Measurements from ENCODE around the gene UBAP1L.
"Not testable (repeated sequence)": the region's sequence is repeated elsewhere in the genome, so short reads cannot be mapped to it uniquely, and the experiment has no call there.

Gene UBAP1L

DNA sequence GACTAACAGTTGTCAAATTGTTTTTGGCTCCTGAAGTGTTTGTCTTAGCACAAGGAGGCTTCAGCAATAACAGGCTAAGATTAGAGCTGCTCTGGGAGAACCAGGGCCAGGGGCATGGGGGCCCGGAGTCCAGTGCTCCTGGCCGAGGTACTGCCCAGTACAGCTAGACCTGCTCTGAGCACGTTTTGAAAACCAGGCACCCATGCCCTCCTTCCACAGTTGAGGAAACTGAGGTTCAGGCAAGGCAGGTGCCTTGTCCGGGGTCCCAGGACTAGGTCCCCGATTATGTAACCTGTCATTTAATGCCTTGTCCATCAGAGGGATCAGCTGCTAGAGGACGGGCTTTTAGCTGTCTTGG lies 19.3 kb downstream of the UBAP1L start:
- in situ Hi-C loops (cut with HindIII; ENCODE audit: low pct_unique_long_range_greater_than_20kb, low sequenced_read_pairs), result no loop called here
- DNase-seq (ENCODE audit: low read depth in 1 of 2, low spot score in 1 of 2), result no peak
- no peak for TF ChIP-seq JUND (IDR thresholded peaks at IDR 0.05; ENCODE audit: low read depth)

DNA sequence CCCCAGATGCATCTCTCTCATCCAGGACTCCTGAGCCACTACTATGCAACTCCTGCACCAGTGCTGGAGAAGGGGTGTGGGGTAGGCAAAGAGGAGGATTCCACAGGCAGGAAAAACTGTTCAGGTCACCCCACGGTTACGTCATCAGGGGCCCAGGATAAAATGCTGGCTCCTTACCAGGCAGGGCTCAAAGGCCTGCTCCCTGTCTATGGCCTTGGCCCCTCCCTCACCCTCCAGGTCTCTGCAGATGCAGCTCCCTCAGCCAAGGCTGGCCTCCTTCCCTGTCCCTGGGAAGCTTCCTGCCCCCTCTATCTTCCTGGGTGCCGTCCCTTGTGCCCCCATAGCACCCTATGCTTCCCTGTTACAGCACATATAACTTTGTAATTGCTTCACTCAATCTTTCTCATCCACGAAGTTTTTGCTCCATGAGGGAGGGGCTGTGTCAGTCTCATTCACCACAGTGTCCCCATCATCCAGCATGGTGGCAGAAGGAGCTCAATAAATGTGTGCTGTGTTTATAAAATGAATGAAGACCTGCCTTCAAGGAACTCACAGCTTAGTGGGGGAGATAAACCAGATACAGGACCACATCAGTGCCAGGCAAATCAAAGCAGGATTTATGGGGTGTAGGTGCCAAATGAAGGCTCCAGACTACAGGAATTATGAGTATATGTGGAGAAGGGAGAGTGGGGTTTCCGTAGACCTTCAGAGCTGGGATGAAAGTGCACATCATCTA lies 19.8 kb downstream of the UBAP1L start:
- DNase-seq (ENCODE audit: low read depth in 1 of 2, low spot score in 1 of 2), result no peak
- no peak for TF ChIP-seq JUND (IDR thresholded peaks at IDR 0.05; ENCODE audit: low read depth)
- in situ Hi-C loops (cut with HindIII; ENCODE audit: low pct_unique_long_range_greater_than_20kb, low sequenced_read_pairs), result no loop called here

DNA sequence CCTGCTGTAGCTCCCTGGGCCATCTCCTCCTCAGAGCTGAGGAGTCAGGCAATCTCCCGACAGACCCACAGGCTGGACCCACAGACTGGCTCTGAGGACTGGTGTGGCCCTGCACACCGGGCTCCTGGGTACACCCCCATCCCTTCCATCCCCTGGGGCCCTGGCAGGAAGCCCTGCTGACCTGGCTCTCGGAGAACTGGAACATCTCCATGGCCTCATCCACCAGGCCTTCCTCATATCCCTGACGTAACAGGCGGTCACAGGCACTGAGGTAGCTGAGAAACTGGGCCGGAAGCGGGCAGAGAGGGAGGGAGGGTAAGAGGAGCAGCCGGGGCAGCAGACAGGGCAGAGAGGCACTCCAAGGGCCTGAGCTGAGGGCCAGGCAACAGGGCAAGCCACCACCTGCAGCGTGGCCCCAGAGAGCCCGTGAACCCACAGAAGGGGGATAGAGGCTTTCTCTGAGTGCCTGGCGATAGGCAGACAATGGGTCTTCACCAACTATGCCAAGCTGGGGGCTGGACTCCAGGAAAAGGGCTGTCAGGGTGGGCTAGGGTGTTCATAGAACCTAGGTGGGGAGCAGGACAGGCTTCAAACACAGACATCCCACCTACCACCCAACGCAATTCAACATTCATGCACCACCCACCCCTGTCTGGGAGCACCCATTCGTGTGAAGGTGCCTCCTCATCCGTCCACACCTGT lies 20.6 kb downstream of the UBAP1L start:
- in situ Hi-C loops (cut with HindIII; ENCODE audit: low pct_unique_long_range_greater_than_20kb, low sequenced_read_pairs), result no loop called here
- no peak for DNase-seq (ENCODE audit: low read depth in 1 of 2, low spot score in 1 of 2)

DNA sequence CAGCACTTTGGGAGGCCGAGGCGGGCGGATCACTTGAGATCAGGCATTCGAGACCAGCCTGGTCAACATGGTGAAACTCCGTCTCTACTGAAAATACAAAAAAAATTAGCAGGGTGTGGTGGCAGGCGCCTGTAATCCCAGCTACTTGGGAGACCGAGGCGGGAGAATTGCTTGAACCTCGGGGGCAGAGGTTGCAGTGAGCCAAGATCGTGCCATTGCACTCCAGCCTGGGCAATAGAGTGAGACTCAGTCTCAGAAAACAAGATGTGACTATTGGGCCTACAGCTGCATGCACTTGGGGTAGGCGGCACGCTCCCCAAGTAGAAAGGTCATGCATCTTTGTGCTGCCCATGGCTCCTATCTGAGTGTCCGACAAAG lies 21.2 kb downstream of the UBAP1L start:
- in situ Hi-C loops (cut with HindIII; ENCODE audit: low pct_unique_long_range_greater_than_20kb, low sequenced_read_pairs); DNase-seq (ENCODE audit: low read depth in 1 of 2, low spot score in 1 of 2): not testable (repeated sequence)

More for the DNA sequence above, 20.6 kb downstream of the UBAP1L start:
- no peak for TF ChIP-seq JUND (IDR thresholded peaks at IDR 0.05; ENCODE audit: low read depth)

DNA sequence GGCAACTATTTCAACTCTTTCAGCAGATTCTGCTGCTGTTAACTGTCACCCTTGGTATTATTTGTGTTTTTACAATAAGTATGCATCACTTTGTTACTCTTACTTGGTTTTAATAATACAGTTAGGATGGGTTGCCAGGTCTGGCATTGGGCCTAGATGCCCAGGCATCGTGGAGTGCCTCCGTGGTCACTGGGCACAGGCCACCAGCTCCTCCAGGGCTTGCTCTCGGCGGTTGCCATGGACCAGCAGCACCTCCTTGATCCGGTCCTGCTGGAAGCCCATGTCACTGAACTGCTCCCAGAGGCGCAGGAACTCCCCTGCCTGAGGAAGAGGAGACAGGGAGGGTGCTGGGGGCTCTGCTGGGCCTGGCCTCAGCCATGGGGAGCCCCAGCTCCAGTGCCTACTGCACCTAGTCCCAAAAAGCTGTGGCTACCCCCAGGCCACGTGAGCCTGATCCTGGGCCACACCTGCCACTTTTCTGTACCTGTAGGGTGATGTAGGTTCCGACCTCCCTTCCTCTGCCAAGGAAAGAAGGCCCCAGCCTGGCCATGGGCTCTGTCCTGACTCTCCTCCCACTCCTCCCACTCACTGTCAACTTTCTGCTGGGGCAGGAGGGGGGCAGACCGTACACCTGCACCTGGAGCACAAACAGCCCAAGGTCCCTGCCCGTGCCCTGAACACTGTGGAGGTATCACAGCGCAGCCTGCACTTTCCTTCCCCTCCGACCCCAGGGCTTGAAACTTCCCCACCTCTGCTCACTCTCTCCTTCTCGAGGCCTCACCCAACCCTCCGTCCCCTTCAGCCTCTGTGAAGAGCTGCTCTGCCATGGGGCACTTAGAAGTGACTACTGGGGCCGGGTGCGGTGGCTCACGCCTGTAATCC lies 21.8 kb downstream of the UBAP1L start:
- TF ChIP-seq JUND (IDR thresholded peaks at IDR 0.05; ENCODE audit: low read depth), result no peak
- in situ Hi-C loops (cut with HindIII; ENCODE audit: low pct_unique_long_range_greater_than_20kb, low sequenced_read_pairs), result no loop called here
- DNase-seq (ENCODE audit: low read depth in 1 of 2, low spot score in 1 of 2), result no peak

DNA sequence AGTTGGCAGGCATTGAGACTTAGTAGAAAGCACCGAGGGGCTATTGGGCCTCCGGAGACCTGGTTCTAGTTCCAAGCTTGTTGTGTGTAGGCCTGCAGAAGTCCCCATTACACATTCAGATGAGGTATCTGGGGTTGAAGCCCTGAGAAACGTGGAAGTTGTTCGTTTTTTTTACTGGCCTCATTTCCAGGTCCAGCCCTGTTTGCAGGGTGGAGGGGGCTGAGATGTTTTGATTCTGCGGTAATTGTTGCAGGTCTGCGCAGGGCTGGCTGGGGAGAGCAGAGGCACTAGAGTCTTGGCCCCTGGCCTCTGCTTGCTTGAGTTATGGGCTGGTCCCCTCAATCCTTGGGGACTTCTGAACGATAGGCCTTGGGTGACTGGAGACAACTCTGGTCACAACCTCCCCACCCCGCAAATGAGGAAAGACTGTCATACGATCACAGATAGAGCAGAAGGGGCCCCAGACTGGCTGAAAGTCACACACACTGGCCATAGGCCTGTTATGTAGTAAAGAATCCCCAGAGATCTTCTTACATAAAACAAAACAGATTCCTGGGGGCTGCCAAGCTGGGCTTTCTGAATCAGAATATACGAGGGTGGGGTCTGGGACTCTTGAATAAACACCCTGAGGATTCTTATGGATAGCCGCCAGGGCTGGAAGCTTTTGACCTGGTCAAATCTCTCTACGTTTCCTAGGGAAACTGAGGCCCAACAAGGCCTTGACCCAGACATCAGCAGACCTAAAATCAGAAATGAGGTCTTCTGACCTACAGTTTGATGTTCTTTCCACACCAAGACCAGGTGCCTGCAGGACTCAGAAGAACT lies 22.8 kb downstream of the UBAP1L start:
- DNase-seq (ENCODE audit: low read depth in 1 of 2, low spot score in 1 of 2), result no peak
- no peak for TF ChIP-seq JUND (IDR thresholded peaks at IDR 0.05; ENCODE audit: low read depth)
- in situ Hi-C loops (cut with HindIII; ENCODE audit: low pct_unique_long_range_greater_than_20kb, low sequenced_read_pairs), result no loop called here

DNA sequence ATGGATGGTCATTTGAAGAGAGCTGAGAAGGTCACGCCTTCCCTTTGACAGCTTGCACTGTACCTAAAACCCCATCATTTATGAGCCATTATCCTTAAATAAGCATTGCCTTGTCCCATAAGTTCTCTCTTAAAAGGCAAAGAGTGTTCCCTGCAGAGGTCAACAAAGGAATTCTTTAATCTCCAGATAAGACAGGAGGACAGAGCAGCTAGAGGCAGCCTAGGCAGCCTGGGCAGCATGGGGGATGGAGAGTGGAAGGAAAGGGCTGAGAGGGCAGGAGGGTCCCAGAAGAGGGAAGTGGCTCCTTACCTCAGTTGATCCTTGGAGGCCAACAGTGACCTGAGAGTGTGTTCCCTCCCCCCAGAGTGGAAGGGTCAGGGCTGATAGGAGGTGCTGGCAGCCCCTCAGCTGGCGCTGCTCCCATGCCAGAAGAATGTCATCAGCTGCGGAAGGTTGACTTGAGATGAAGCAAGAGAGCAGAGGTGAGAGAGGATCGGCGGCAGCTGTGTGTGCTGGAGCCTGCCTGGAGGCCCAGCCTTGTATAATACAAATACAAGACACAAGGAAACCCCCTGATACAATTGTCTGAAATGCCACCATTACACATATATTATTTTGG lies 25.7 kb downstream of the UBAP1L start:
- in situ Hi-C loops (cut with HindIII; ENCODE audit: low pct_unique_long_range_greater_than_20kb, low sequenced_read_pairs), result no loop called here
- no peak for TF ChIP-seq JUND (IDR thresholded peaks at IDR 0.05; ENCODE audit: low read depth)
- DNase-seq (ENCODE audit: low read depth in 1 of 2, low spot score in 1 of 2), result no peak

DNA sequence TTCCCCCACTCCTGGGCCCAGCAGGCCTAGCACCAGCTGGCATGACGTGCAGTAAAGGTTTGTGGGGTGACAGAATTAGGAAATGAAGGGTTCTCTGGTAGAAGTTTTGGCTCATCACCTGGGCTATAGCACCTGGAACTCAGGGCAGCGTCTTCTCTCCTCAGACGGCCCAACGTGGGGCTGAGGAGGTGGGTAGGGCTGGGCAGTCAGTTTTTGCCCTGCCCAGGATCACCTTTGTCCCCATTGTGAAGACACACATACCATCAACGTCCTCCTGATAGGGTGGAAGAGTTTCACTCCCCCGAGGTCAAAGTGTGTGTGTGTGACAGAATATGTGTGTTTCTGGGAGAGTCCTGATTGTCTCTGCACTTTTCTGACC lies 26.4 kb downstream of the UBAP1L start:
- in situ Hi-C loops (cut with HindIII; ENCODE audit: low pct_unique_long_range_greater_than_20kb, low sequenced_read_pairs), result no loop called here
- no peak for TF ChIP-seq JUND (IDR thresholded peaks at IDR 0.05; ENCODE audit: low read depth)
- no peak for DNase-seq (ENCODE audit: low read depth in 1 of 2, low spot score in 1 of 2)

DNA sequence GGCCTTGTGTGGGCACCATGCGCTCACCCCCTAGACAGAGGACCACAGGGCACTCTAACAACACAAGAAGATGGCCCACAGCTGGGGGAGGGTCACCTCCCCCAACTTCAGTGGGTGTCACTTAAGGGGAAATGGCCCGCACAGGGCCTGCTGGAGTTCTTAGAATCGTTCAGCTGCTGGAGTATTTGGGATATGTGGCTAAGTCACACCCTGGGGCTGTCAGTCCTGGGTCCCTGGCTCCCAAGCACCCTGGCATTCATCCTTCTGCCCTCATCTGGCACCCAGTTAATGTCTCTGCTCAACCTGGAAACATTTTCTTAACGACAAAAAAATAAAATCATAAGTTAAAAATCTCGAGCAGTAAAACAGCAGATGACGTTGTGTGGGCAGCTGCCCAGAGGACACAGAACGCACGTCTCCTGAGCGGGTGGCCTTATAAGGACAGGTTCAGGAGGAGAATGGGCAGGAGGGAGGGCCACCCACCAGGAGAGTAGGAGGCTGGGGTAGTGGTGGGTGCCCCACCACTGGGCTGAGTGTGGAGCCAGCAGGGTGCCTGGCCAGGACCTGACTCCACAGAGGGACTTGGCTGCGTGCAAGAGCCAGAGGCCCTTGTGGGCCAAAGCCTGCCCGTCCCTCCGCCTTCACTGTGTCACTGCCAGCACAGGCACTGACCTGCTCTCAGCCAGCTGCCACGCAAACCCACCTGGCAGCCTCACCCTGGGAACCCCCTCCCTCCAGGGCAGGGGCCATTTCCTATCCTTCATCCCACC lies 26.9 kb downstream of the UBAP1L start:
- DNase-seq (ENCODE audit: low read depth in 1 of 2, low spot score in 1 of 2), result no peak
- in situ Hi-C loops (cut with HindIII; ENCODE audit: low pct_unique_long_range_greater_than_20kb, low sequenced_read_pairs), result no loop called here
- TF ChIP-seq JUND (IDR thresholded peaks at IDR 0.05; ENCODE audit: low read depth), result no peak

DNA sequence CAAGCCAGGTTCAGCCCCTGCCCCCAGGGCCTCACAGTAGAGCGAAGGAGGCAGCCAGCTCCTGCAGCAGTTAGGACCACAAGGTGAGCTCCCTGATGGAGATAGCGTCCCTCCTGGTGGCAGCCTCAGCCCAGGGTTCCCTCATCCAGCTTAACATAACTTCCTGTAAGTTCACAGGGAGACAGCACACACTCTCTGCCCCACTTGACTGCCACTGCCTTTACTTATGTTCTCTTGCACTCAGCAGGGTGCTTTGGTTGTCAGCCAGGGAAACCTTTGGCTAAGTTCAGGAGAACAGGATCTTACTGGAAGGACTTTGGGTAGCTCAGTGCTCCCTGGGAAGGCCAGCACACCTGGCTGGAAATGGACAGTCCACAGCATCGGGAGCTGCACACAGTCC lies 27.6 kb downstream of the UBAP1L start:
- TF ChIP-seq JUND (IDR thresholded peaks at IDR 0.05; ENCODE audit: low read depth), result no peak
- DNase-seq (ENCODE audit: low read depth in 1 of 2, low spot score in 1 of 2), result no peak
- in situ Hi-C loops (cut with HindIII; ENCODE audit: low pct_unique_long_range_greater_than_20kb, low sequenced_read_pairs), result no loop called here

DNA sequence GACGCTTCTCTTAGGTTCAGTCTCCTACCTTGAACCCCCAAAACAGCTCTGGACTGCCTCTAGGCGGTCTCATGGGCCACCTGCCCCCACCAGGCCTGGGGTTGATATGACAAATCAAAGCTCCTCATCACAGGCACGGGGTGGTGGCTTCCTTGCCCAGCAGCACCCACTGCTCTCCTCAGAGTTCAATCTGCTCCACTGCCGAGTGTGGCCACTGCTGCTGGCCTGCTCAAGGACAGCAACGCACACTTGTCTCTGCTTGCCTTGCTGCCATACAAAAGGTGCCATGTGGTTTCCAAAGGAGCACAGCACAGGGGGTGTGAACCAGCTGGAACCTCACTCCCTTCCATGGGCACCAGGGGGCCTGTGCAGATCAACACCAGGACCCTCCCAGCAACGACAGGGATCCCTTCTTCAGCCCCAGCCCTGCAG lies 28.3 kb downstream of the UBAP1L start:
- in situ Hi-C loops (cut with HindIII; ENCODE audit: low pct_unique_long_range_greater_than_20kb, low sequenced_read_pairs), result no loop called here
- DNase-seq (ENCODE audit: low read depth in 1 of 2, low spot score in 1 of 2), result no peak
- no peak for TF ChIP-seq JUND (IDR thresholded peaks at IDR 0.05; ENCODE audit: low read depth)

Measured in T47D (cell line).